GM18508 (cell line): ENCODE measurements around the gene GABARAPL1.
A peak's percentile ranks its signal among the peaks of the same experiment; 100 is the strongest.
"Not testable (repeated sequence)": the region's sequence is repeated elsewhere in the genome, so short reads cannot be mapped to it uniquely, and the experiment has no call there.

Experiments
- ATAC-seq: cut with Tn5 transposase; IDR thresholded peaks from one replicate; pipeline ENCODE4 v1.9.1; 2021; ENCODE audit warnings: moderate number of reproducible peaks; ENCODE audit not compliant: insufficient read depth, unreplicated experiment

GABARAPL1 gene

DNA sequence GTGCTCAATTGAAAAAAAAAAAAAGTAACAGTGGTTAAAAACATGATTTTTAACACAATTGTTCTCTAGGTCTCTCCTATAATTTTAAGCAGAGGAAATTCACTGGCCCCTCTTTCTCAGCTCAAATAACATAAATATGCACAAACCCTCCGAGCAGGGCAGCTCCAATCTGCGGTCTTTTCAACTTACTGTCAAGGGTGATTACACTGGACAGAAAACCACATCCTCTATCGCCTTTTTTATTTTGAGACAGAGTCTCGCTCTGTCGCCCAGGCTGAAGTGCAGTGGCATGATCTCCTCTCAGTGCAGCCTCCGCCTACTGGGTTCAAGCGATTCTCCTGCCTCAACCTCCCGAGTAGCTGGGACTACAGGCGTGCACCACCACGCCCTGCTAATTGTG lies 16.5 kb upstream of the GABARAPL1 start:
- ATAC-seq, result peak; percentile 80

DNA sequence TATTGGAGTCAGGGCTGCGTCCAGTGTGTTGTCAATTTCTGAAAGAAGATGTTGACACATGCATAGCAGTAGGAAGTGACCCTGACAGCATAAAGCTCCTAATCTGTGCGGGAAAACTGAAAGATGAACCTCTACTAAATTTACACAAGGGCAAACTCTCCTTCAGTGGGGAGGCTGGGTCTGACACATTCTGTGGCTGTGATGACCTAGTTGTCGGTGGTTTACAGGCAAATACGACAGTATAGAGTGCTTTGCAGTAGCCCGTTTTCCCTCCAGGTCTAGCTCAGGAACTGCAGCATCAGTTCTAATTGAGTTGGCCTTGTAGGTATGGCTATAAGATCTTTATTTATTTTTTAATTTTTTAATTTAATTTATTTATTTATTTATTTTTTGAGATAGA lies 14.8 kb upstream of the GABARAPL1 start:
- ATAC-seq, result no peak

DNA sequence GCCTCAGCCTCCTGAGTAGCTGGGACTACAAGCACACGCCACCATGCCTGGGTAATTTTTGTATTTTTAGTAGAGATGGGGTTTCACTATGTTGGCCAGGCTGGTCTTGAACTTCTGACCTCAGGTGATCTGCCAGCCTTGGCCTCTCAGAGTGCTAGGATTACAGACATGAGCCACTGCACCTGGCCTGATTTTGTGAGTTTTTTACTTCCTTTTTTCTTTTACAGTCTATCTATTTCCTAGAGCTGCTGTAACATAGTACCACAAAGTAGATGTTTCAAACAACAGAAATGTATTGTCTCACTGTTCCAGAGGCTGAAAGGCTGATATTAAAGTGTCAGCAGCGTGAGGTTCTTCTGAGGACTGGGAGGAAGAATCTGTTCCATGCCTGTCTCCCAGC lies 8.2 kb upstream of the GABARAPL1 start:
- not testable (repeated sequence) for ATAC-seq

DNA sequence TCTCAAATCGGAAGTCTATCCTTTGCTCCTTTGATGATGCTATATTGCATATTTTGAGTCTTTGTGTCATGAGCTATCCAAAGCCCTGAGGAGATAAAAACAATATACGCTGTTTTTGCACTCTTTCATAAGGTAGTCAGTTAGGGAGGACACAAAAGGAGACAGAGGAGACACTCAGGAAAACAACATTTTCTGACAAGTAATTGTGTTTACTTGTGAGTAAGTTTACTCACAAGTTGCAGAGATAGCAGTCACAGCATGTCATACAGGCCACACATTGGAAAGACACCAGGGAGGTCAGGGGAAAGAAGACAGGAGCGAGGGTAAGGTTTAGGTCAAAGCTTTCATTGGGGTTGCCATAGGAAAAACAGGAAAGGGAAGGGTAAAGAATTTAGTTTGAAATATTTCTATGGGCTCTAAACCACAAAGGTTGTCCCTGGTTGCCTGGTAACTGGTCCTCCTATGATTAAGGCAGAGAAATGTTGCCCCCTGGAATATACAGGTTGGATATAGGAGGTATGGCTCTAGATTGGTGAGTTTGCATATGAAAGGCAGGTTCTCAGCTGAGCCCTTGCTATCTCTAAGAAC lies 7.4 kb upstream of the GABARAPL1 start:
- ATAC-seq, result no peak

DNA sequence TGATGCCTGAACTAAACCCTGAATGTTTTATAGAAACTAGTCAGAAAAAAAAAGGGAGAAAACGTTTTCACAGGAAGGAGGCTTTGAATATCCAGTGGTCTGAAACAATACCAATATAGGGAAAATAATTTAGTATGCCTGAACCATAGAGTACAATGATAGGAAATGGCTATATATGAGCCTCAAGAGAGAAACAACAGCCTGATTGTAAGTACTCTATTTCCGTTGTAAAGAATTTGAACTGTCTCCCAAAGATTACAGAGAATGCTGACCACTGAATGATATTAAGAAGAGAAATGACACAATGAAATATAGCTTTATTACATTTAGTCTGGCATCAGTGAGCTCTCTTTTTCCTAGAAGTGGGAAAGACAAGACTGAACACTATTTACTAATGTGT lies 5.5 kb upstream of the GABARAPL1 start:
- ATAC-seq, result no peak

DNA sequence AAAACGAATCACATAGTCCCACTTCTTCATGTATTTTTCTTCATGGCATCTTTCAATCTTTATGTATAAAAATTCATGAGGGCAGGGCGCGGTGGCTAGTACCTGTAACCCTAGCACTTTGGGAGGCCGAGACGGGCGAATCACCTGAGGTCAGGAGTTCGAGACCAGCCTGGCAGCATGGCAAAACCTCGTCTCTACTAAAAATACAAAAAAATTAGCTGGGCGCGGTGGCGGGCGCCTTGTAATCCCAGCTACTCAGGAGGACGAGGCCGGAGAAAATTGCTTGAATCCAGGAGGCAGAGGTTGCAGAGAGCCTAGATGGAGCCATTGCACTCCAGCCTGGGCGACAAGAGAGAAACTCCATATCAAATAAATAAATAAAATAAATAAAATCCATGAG lies 2.5 kb upstream of the GABARAPL1 start:
- ATAC-seq, result no peak

DNA sequence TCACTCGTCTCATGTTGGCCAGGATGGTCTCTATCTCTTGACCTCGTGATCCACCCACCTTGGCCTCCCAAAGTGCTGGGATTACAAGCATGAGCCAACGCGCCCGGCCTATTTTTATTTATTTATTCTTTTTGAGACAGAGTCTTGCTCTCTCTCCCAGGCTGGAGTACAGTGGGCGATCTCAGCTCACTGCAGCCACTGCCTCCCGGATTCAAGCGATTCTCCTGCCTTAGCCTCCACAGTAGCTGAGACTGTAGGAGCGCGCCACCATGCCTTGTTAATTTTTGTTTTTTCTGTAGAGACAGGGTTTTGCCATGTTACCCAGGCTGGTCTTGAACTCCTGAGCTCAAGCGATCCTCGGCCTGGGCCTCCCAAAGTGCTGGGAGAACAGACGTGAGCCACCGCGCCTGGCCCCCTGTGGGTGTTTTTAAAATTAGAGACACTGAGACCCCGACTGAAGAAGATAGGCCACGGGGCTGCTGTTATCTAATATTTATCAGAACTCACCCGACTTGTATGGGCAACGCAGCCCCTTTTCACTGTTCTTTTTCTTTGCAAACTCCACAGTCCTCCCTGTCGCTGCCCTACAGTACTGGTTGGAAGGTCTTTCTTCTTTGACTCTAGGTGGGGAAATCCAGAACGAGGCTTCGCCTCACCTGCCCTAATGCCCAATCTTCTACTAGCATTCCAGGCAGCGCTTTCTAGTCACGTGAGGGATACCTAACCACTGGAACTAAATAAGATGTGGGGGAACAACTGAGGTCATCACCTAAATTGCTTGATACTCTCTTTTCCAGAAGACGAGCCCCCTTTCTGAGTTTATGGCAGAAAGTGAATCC lies 1.4 kb upstream of the GABARAPL1 start:
- no peak for ATAC-seq

DNA sequence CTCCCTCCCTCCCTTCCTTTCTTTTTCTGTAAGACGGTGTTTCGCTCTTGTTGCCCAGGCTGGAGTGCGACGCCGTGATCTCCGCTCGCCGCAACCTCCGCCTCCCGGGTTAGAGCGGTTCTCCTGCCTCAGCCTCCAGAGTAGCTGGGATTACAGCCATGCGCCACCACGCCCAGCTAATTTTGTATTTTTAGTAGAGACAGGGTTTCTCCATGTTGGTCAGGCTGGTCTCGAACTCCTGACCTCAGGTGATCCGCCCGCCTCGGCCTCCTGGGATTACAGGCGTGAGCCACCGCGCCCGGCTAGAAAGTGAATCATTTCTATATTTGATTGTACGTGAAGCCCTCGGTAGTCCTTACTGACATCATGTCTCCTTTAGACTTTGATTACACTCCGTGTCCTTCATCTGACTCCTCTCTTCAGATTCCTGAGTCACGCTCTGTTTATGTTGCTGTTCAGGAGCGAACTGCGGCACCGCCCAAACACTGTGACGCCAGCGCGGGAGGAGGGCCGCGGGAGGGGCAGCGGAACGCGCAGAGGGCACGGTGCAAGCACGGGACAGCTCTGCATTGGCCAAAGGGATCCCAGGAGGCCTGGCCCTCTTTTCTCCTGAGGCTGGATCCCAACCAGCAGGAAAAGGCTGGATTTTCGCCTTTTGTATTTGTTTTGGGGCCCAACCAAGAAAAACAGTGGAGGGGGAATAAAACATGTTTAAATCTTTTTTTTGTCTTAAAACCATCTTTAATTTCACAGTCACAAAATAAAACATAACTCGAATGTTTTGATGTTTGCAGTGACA lies 538 bp upstream of the GABARAPL1 start:
- ATAC-seq, result no peak

DNA sequence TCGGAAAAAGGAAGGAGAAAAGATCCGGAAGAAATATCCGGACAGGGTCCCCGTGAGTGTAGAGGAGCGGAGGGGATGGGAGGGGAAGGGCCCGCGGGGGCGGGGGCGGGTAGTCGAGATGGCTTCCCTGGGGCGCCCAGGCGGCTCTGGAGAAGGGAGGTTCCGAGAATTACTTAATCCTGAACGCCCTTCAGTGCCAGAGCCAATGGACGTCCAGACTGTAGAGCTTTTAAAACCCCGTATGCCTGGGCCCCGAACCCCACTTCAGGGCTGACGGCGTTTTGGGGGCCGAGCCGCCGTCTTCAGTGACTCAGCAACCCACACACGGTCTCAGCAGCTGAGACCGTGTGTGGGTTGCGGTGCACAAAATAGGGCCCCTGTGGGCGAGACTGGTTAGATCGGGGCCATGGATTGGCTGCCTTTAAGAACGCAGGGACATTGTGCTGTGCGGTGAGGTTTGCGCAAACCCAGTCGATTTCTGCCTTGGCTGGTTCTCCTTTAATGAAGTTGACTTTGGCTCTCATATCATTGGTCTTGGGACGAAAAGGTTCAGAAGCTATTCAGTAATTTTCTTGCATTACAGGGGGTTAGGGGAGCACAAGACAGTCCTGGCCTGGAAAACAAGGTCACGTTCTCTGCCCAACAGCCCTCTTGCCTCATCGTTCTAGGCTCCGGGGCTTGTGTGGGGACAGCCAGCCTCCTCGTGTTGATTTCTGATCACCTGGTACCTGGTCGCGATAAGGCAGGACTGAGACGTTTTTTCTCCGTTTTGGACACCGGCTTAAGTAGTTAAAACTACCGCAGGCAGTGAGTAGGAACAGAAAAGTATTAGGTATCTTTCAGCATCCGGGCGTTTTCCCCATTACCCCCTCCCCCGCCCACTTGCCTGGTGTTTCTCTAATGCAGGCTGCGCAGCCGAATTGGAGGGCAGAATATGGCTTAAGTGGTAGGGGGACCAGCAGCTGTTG lies 775 bp downstream of the GABARAPL1 start:
- ATAC-seq, result no peak

DNA sequence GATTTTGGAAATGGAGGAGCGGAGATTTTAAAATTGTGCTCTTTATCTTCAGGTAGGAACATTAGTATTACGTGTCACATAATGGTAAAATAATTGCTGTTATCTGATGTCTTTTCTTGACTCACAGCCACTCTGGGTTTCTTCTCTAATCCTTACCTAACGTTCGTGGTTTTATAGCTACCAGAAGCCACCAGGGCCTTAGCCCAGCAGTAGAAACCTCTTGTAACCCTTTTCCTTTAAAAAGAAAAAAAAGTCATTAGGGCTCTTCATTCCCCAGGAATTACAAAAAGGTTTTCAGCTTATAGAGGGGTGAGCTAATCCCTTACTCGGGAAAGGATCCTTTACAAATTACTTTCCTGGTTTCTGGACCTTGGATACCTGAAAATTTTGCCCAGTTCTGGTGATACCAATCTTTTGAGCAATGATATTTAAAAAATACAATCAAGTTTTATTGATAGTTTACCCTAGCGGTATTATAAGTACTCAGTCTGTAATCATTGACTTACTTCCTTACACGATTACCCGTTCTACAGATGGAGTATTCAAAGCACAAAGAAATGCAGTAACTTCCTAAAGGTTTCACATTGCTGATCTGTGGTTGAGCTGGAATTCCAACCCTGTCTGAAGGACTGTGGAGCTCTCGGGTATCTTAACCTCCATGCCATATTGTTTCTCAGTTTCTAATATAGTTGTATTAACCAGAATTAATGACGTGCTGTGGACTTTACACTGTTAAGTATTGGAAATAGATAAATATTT lies 1.6 kb downstream of the GABARAPL1 start:
- no peak for ATAC-seq

DNA sequence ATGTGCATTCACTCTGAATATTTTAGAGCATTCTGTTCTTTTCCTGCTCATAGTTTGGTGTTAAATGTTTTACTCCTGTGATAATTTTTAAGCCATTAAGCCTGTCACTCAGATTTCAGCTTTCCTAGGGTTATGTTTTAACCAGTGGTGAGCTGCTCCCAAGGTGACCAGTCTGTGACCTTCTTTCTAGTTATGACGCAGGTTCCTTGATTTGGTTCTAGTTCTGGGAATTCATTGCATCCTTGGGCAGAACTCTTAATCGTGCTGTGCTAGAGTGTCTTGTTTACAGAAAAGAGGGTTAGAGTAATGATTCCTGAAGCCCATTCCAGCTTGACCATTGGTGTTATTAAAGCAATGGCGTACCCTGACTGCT lies 2.2 kb downstream of the GABARAPL1 start:
- ATAC-seq, result no peak

DNA sequence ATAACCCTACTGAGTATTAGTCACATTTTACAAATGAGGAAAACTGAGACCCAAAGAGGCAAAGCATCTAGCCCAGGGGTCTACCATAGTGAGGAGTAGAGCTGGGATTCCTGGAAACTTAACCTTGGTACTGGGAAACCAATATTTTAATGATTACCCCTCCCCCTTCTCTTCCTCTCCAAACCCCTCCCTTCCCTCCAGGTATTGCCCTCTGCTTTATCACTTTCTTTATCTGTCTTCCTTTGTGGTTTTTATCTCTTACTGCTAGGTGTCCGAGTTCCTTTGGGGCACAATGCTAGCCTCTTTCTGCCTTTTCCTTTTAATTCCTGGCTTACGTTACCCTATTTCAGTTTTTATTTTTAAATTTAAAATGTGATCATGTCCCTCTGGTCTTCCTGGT lies 2.8 kb downstream of the GABARAPL1 start:
- no peak for ATAC-seq

DNA sequence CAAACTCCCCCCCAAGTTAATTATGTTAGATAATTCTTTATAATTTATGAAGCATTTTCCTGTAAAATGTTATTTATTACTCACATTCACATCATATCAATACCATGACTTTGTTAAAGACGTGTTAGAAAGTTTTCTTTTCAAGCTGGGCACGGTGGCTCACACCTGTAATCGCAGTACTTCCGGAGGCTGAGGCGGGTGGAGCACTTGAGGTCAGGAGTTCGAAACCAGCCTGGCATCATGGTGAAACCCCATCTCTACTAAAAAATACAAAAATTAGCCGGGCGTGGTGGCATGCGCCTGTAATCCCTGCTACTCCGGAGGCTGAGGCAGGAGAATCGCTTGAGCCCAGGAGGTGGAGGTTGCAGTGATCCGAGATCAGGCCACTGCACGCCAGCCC lies 3.3 kb downstream of the GABARAPL1 start:
- not testable (repeated sequence) for ATAC-seq

DNA sequence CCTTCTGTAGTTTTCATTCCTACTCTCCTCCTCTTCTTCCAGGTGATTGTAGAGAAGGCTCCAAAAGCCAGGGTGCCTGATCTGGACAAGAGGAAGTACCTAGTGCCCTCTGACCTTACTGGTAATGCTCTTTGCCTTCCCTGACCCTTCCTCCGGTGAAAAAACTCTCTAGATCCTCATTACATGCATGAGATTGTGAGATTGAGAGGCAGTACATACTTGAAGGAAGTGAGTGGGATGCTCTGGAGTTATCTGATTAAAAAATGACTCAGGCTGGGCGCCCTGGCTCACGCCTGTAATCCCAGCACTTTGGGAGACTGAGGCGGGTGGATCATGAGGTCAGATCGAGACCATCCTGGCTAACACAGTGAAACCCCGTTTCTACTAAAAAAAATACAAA lies 5.3 kb downstream of the GABARAPL1 start:
- ATAC-seq, result no peak

DNA sequence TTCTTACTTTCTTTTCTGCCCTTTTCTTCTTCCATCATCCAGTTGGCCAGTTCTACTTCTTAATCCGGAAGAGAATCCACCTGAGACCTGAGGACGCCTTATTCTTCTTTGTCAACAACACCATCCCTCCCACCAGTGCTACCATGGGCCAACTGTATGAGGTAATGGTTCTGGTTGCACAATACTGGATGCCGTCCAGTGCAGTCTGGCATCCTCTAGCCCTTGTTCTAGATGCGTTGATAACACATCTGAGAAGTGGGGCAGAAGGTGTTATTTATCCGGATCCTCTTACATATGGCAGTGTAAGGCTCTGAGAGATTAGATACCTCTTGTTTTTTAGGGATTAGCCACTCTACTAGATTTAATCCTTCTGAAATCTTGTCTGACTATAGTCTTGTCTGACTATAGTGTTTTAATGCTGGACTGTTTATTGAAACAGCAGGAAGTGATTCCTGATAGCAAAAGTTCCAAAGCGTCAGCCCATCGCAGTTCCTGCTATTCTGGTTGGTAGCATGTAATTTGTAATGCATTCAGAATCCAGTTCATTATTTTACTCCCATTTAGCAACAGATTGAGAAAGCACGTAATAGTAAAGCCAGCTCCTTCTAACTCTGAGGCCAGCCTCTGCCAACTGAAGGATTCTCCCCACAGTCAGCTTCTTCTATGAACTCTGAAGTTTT lies 7.9 kb downstream of the GABARAPL1 start:
- no peak for ATAC-seq

DNA sequence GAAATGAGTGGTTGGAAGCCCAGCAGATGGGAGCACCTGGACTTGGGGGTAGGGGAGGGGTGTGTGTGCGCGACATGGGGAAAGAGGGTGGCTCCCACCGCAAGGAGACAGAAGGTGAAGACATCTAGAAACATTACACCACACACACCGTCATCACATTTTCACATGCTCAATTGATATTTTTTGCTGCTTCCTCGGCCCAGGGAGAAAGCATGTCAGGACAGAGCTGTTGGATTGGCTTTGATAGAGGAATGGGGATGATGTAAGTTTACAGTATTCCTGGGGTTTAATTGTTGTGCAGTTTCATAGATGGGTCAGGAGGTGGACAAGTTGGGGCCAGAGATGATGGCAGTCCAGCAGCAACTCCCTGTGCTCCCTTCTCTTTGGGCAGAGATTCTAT lies 9.2 kb downstream of the GABARAPL1 start:
- no peak for ATAC-seq

DNA sequence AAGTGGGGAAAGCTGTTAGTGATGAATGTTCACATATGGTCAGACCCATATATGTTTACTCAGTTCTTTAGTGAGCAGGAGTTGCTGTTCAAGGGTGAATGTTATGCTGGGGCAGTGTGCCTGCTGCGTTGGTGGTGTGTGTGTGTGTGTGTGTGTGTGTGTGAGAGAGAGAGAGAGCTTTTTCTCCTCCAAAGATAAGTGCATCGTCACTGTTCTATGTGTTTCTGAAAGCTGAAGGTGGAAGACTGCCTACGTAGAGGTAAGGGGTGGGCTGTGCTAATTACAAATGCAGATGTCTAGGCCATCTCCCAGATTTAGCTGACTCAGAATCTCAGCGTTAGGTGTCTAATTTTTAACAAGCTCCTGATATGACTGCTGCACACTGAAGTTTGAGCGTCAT lies 10.5 kb downstream of the GABARAPL1 start:
- ATAC-seq, result no peak

DNA sequence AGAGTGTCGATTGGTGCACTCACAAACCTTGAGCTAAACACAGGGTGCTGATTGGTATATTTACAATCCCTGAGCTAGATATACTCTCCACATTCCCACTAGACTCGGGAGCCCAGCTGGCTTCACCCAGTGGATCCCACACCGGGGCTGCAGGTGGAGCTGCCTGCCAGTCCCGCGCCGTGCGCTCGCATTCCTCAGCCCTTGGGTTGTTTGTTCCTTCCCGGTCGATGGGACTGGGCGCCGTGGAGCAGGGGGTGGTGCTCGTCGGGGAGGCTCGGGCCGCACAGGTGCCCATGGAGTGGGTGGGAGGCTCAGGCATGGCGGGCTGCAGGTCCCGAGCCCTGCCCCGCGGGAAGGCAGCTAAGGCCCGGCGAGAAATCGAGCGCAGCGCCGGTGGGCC lies 12.7 kb downstream of the GABARAPL1 start:
- not testable (repeated sequence) for ATAC-seq

DNA sequence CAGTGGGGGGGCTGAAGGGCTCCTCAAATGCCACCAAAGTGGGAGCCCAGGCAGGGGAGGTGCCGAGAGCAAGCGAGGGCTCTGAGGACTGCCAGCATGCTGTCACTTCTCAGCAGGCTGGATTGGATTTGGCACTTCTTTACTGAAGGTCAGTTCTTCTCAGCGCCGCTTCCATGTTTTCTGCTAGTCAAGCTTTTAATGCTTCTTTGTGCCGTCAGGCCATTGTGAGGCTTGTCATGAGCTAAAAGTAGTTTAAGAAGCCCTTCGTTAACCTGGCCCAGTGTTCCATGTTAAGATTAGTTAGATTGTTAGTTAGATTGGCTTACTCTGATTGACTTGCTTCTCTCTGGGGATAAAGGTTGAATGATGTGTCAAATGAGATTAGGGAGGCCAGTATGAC lies 13.4 kb downstream of the GABARAPL1 start:
- ATAC-seq, result no peak
